Immature natural killer cell (primary cell): ENCODE results near the gene ZNF232. TPM values are rescaled to one million over a fixed set of nuclear protein-coding genes. Genes with fewer than 3 reads are reported as not detected.

Experiments
- polyA plus RNA-seq, 3 donors: library from polyadenylated mRNA; unstranded; fragments of 300-500 nt; fragmentation: Illumina TruSeq; gene quantifications; one replicate each; pipeline ENCODE4 v1.2.3, GENCODE V29; 2021

The ZNF232 gene
- polyA plus RNA-seq, 3 donors from 2014 or later, result 1.8 to 9.8 (median 4.4) TPM

Other genes starting within 250 kb of the ZNF232 start
- gene C17orf107, start 212.3 kb downstream of the ZNF232 start, polyA plus RNA-seq, result 1 to 10 TPM in 2 of 3 donors, under 1 TPM in 1; 0.22 to 1.7 (median 1.3) TPM
- gene CHRNE, start 208.8 kb downstream of the ZNF232 start, polyA plus RNA-seq, result 1 to 10 TPM; 2.7 to 4.9 (median 3.9) TPM
- gene GP1BA, start 179.6 kb downstream of the ZNF232 start, polyA plus RNA-seq, result 1 to 10 TPM in 1 of 3 donors, under 1 TPM in 1, not detected in 1; 0.38 to 1.3 TPM
- 100 to 1,000 TPM; 139 to 196 (median 139) TPM for gene SLC25A11, start 171.8 kb downstream of the ZNF232 start, polyA plus RNA-seq
- 10 to 100 TPM; 62.3 to 78.2 (median 73.1) TPM for gene RNF167, start 171.6 kb downstream of the ZNF232 start, polyA plus RNA-seq
- gene PFN1, start 163.3 kb downstream of the ZNF232 start, polyA plus RNA-seq, result 1,000 to 10,000 TPM; 3,573 to 4,444 (median 3,740) TPM
- gene ENO3, start 160.8 kb downstream of the ZNF232 start, polyA plus RNA-seq, result 1 to 10 TPM; 1.6 to 4.2 (median 4.1) TPM
- gene SPAG7, start 144.1 kb downstream of the ZNF232 start, polyA plus RNA-seq, result 100 to 1,000 TPM; 117 to 164 (median 155) TPM
- gene CAMTA2, start 124.2 kb downstream of the ZNF232 start, polyA plus RNA-seq, result 10 to 100 TPM in 2 of 3 donors, 1 to 10 TPM in 1; 2.5 to 22.9 (median 12.0) TPM
- gene INCA1, start 114.4 kb downstream of the ZNF232 start, polyA plus RNA-seq, result under 1 TPM in 2 of 3 donors, not detected in 1; 0.29 to 0.35 TPM
- 1 to 10 TPM in 2 of 3 donors, under 1 TPM in 1; 0.76 to 5.7 (median 4.0) TPM for gene KIF1C, start 113.9 kb downstream of the ZNF232 start, polyA plus RNA-seq
- not detected for gene SLC52A1, start 76.5 kb downstream of the ZNF232 start, polyA plus RNA-seq
- under 1 TPM in 2 of 3 donors, not detected in 1; 0.51 to 0.61 TPM for gene ZFP3, start 33.4 kb downstream of the ZNF232 start, polyA plus RNA-seq
- under 1 TPM; 0.03 to 0.12 (median 0.03) TPM for gene USP6, start 4.2 kb upstream of the ZNF232 start, polyA plus RNA-seq
- gene ZNF594, start 80.0 kb upstream of the ZNF232 start, polyA plus RNA-seq, result 1 to 10 TPM in 1 of 3 donors, under 1 TPM in 1, not detected in 1; 0.54 to 2.1 TPM
- 1 to 10 TPM; 5.9 to 7.3 (median 6.5) TPM for gene SCIMP, start 123.0 kb upstream of the ZNF232 start, polyA plus RNA-seq
- 10 to 100 TPM; 21.7 to 43.8 (median 27.8) TPM for gene RABEP1, start 170.4 kb upstream of the ZNF232 start, polyA plus RNA-seq